Iris pigment epithelial cell (primary cell): ENCODE measurements around the gene CD320.

Experiments used
- DNase-seq: peaks from one replicate; pipeline ENCODE4 v3.0.0-alpha.2; 2011; ENCODE audit warnings: low read depth

The CD320 gene

DNA sequence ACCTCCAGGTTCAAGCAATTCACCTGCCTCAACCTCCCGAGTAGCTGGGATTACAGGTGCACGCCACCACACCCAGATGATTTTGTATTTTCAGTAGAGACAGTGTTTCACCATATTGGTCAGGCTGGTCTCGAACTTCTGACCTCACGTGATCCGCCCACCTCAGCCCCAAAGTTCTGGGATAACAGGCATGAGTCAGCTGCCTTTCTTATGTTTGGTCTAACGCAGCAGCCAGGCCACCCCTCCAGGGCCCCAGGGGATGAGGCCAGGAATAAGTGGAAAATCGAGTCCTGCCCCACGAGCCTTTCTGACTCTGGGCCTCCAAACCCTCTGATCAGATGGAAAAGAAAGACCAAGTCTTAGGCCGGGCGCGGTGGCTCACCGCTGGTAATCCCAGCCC is 54.5 kb downstream of the CD320 start:
- peak; percentile 31 for DNase-seq

DNA sequence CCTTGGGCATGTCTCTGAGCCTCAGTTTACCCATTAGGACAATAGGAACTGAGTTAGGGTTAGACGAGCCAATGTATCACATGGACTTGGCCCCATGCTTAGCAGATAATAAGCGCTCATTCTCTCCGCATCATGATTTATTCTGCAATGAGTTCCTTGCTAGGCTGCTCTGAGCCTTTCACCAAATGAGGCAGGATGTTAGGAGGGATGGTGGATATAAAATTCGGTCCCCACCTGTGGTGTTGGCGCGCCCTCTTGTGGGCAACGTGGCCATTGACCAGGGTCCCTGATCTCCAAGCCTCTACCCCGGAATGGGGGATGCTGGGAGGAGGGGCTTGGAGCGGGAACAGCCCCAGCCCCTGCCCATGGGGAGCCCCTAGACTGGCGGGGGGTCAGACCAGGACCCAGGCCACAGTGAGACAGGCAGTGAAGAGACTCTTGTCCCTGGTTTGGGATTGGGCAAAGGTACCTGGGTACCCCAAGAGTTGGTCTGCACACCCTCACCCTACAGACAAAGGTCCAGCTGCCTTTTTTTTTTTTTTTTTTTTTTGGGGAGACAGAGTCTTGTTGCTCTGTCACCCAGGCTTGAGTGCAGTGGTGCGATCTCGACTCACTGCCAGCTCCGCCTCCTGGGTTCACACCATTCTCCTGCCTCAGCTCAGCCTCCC is 55.1 kb downstream of the CD320 start:
- DNase-seq, result peak; percentile 60
